Measurements from ENCODE around the gene WNT3.

DNA sequence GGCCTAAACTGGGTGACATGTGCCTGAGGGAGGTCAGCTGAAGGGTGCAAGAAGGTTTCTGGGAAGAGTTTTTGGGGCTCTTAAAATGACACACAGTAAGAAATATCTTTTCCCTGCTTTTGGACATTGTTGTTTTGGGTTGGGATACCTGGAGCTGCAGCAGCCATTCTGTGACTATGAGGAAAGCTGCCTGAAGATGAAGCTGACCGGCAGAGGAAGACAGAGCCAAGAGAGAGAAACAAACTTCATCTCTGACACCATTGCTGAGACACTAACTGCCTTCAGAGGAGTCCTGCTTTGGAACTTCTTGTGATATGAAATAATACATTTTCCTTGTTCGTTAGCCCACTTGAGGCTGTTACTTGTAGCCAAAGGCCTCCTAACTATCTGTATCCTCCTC, 8.8 kb upstream of the WNT3 start:
- TF ChIP-seq CEBPB (IDR thresholded peaks at IDR 0.05) (no peak), SMC3 (IDR thresholded peaks at IDR 0.05) (no peak), HOXA7 (CRISPR knock-in tag; IDR thresholded peaks at IDR 0.05) (no peak)
- TF ChIP-seq, protein P1, sequence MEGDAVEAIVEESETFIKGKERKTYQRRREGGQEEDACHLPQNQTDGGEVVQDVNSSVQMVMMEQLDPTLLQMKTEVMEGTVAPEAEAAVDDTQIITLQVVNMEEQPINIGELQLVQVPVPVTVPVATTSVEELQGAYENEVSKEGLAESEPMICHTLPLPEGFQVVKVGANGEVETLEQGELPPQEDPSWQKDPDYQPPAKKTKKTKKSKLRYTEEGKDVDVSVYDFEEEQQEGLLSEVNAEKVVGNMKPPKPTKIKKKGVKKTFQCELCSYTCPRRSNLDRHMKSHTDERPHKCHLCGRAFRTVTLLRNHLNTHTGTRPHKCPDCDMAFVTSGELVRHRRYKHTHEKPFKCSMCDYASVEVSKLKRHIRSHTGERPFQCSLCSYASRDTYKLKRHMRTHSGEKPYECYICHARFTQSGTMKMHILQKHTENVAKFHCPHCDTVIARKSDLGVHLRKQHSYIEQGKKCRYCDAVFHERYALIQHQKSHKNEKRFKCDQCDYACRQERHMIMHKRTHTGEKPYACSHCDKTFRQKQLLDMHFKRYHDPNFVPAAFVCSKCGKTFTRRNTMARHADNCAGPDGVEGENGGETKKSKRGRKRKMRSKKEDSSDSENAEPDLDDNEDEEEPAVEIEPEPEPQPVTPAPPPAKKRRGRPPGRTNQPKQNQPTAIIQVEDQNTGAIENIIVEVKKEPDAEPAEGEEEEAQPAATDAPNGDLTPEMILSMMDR (IDR thresholded peaks at IDR 0.05), result no peak

All from A549 (cell line).